ENCODE data around the gene YTHDF1. TPM values are rescaled to one million over a fixed set of nuclear protein-coding genes. Genes with fewer than 3 reads are reported as not detected.

Gene YTHDF1
- total RNA-seq, 1 donor: 30.7 TPM

GRCh38 chr20:63212792-63213191 is 3.1 kb downstream of the YTHDF1 start:
- H3K4me3 ChIP-seq (ENCODE audit: low read depth, low read length): no peak overlapping the region
- TF ChIP-seq CTCF (IDR thresholded peaks at IDR 0.05; ENCODE audit: insufficient read depth, low read depth, low read length): no peak
- no peak for DNase-seq (ENCODE audit: low read depth)

- peak; percentile 9 for TF ChIP-seq CTCF (IDR thresholded peaks at IDR 0.05; ENCODE audit: insufficient read depth, low read depth, low read length)
- no peak for DNase-seq (ENCODE audit: low read depth)
- H3K4me3 ChIP-seq (ENCODE audit: low read depth, low read length): no peak overlapping the region
These were observed 3.6 kb downstream of the YTHDF1 start for GRCh38 chr20:63212393-63212730.

GRCh38 chr20:63210011-63210605 is 5.8 kb downstream of the YTHDF1 start:
- no peak for DNase-seq (ENCODE audit: low read depth)
- no peak for TF ChIP-seq CTCF (IDR thresholded peaks at IDR 0.05; ENCODE audit: insufficient read depth, low read depth, low read length)
- no peak overlapping the region for H3K4me3 ChIP-seq (ENCODE audit: low read depth, low read length)

- no peak for DNase-seq (ENCODE audit: low read depth)
These were observed 7.5 kb downstream of the YTHDF1 start for GRCh38 chr20:63208346-63208909.

GRCh38 chr20:63206878-63207277 is 9.1 kb downstream of the YTHDF1 start:
- no peak for TF ChIP-seq CTCF (IDR thresholded peaks at IDR 0.05; ENCODE audit: insufficient read depth, low read depth, low read length)
- H3K4me3 ChIP-seq (ENCODE audit: low read depth, low read length): no peak overlapping the region
- peak; percentile 68 for DNase-seq (ENCODE audit: low read depth)

More at GRCh38 chr20:63208346-63208909, 7.5 kb downstream of the YTHDF1 start:
- no peak for TF ChIP-seq CTCF (IDR thresholded peaks at IDR 0.05; ENCODE audit: insufficient read depth, low read depth, low read length)
- H3K4me3 ChIP-seq (ENCODE audit: low read depth, low read length): no peak overlapping the region

- no peak overlapping the region for H3K4me3 ChIP-seq (ENCODE audit: low read depth, low read length)
- DNase-seq (ENCODE audit: low read depth): no peak
- TF ChIP-seq CTCF (IDR thresholded peaks at IDR 0.05; ENCODE audit: insufficient read depth, low read depth, low read length): no peak
These were observed 10.0 kb downstream of the YTHDF1 start for GRCh38 chr20:63205896-63206295.

- no peak overlapping the region for H3K4me3 ChIP-seq (ENCODE audit: low read depth, low read length)
- no peak for DNase-seq (ENCODE audit: low read depth)
- no peak for TF ChIP-seq CTCF (IDR thresholded peaks at IDR 0.05; ENCODE audit: insufficient read depth, low read depth, low read length)
These were observed 11.6 kb downstream of the YTHDF1 start for GRCh38 chr20:63204362-63204761.

Measured in fibroblast of villous mesenchyme (primary cell).